Esophagus squamous epithelium (tissue), 5 donors: ENCODE data around the gene CXCR1. TPM values are rescaled to one million over a fixed set of nuclear protein-coding genes. Genes with fewer than 3 reads are reported as not detected.

Experiments
- DNase-seq: peaks from one replicate; lab custom pipeline; 2025; lab: John Stamatoyannopoulos, UW
- H3K27ac ChIP-seq, 4 donors: fragments of 200-600 bp; sonication (generic); one replicate each; pipeline ENCODE4 v1.5.1; 2016 to 2019; ENCODE audit warnings: mild to moderate bottlenecking in 1 of 4
- H3K27me3 ChIP-seq, 4 donors: fragments of 200-600 bp; sonication (generic); 1 replicate in 3 of 4; 2 replicates in 1 of 4; pipeline versions ENCODE4 v1.5.1 to v1.6.0; 2017 to 2021; ENCODE audit warnings: antibody characterized with exemption in 1 of 4
- H3K36me3 ChIP-seq, 3 donors: fragments of 200-600 bp; sonication (generic); one replicate each; pipeline ENCODE4 v1.5.1; 2016 to 2019
- H3K4me1 ChIP-seq, 3 donors: fragments of 200-600 bp; sonication (generic); one replicate each; pipeline ENCODE4 v1.5.1; 2017 to 2019
- H3K4me3 ChIP-seq, 4 donors: fragments of 200-600 bp; sonication (generic); 1 replicate in 3 of 4; 2 replicates in 1 of 4; pipeline ENCODE4 v1.5.1; 2016 to 2019; ENCODE audit warnings: mild to moderate bottlenecking in 2 of 4, moderate library complexity in 1 of 4
- H3K9me3 ChIP-seq, 3 donors: fragments of 200-600 bp; sonication (generic); one replicate each; pipeline ENCODE4 v1.5.1; 2016 to 2019
- CTCF ChIP-seq, 6 experiments: fragments of 450-650 bp in 4 of 6; fragments of 200-600 bp in 2 of 6; sonication (generic) in 2 of 6; IDR thresholded peaks; one replicate each; pipeline ENCODE4 v1.5.1; 2016 to 2019; ENCODE audit warnings: antibody characterized with exemption in 6 of 6, mild to moderate bottlenecking in 4 of 6, moderate library complexity in 4 of 6
- POLR2A ChIP-seq, 4 donors: fragments of 450-650 bp; IDR thresholded peaks; one replicate each; pipeline ENCODE4 v1.6.1; 2017; ENCODE audit warnings: antibody characterized with exemption in 4 of 4, mild to moderate bottlenecking in 4 of 4, moderate library complexity in 3 of 4
- WGBS, 2 donors: methylation state at CpG; one replicate each; pipeline ENCODE4 v1.1.5; 2018; 5-methylcytosine and 5-hydroxymethylcytosine counted together
- intact Hi-C: fragments of 100-400 bp; cut with DNase I; formaldehyde crosslinking; loops from one replicate; pipeline ENCODE4 v1.15.0; 2022
- total RNA-seq, 4 donors: library from RNA; depleted of rRNA; stranded (reverse); fragments of >200 nt; gene quantifications; one replicate each; pipeline ENCODE4 v1.1.0, GENCODE V29; 2016
- donor health status: DM: yes; HTN: yes; CAD: no.

CXCR1 gene
- total RNA-seq, 4 donors from 2014 or later = 1.3 TPM; not detected in 3

- H3K9me3 ChIP-seq = no peaks in the 10 kb centered on the region
- 78 to 79% methylated on average over 4 of the region's 4 CpGs for WGBS, 2 donors
- TF ChIP-seq CTCF (IDR thresholded peaks at IDR 0.05) = no peak
- no peak for TF ChIP-seq POLR2A (IDR thresholded peaks at IDR 0.05)
- no peak overlapping the region for H3K27ac ChIP-seq
- peaks cover 0 to 11% (median 0%) of the 10 kb centered on the region in 4 donors for H3K27me3 ChIP-seq
- no peaks in the 10 kb centered on the region for H3K4me1 ChIP-seq
- no peaks in the 10 kb centered on the region for H3K36me3 ChIP-seq
- H3K4me3 ChIP-seq = no peak overlapping the region
- intact Hi-C loops = no loop called here
- DNase-seq = no peak
These were observed 30.2 kb upstream of the CXCR1 start for GRCh38 chr2:218196974-218197373.

GRCh38 chr2:218194880-218195279 lies 28.1 kb upstream of the CXCR1 start:
- TF ChIP-seq POLR2A (IDR thresholded peaks at IDR 0.05) (no peak), CTCF (IDR thresholded peaks at IDR 0.05) (no peak)
- no peak for DNase-seq
- H3K27me3 ChIP-seq = peaks cover 0 to 11% (median 0%) of the 10 kb centered on the region in 4 donors
- H3K36me3 ChIP-seq = no peaks in the 10 kb centered on the region
- intact Hi-C loops = no loop called here
- 80 to 89% methylated on average over 3 of the region's 3 CpGs for WGBS, 2 donors
- no peak overlapping the region for H3K4me3 ChIP-seq
- H3K4me1 ChIP-seq = no peaks in the 10 kb centered on the region
- no peaks in the 10 kb centered on the region for H3K9me3 ChIP-seq
- H3K27ac ChIP-seq = no peak overlapping the region

DNA sequence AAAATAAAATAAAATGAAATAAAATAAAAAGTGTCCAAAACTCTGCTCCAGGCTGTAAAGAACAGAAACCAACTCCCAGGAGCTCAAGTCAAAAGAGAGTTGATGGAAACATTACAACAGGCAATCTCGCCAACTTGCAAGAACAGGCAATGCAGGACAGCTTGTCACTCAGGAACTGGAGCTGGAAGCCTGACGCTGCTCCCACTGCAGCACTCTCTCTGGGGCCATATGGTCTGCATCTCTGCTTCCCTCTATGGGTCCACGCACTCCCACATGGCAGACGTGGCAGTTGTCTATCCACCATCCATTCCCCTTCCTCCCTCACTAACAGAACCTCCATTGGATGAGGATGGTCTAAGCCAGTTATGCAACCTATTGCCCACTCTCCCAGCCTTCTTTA lies 26.9 kb upstream of the CXCR1 start:
- Histone ChIP-seq H3K27me3 (peaks cover 0 to 5% (median 0%) of the 10 kb centered on the region in 4 donors), H3K4me1 (no peaks in the 10 kb centered on the region), H3K36me3 (no peaks in the 10 kb centered on the region), H3K9me3 (no peaks in the 10 kb centered on the region), H3K27ac (no peak overlapping the region), H3K4me3 (no peak overlapping the region)
- no peak for TF ChIP-seq POLR2A (IDR thresholded peaks at IDR 0.05)
- TF ChIP-seq CTCF (IDR thresholded peaks at IDR 0.05) = no peak
- WGBS, 2 donors = 67 to 84% methylated on average over 4 of the region's 4 CpGs
- intact Hi-C loops = no loop called here
- DNase-seq = no peak

DNA sequence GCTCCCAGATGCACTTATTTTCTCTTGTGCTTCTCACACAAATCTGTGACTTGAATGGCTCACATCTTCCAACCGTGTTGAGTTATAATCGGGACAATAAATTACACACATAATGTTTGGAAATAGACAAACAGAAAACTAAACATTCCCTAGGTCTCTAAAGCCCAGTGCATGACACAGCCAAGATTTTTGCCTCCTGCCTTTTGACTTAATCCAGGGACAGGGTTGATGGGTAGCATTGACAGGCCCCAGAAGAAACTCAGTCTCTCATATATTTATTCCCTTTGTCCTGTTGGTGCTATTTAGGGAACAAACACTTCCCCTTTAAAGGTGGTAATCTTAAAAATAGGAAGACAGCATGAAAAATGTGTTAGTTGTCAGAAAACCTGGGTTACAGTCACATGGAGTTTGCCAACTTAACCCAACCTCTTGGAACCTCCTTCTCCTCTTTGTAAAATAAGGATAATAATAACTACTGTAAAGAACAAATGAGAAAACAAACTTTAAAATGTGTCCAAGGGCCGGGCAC lies 26.2 kb upstream of the CXCR1 start:
- TF ChIP-seq CTCF (IDR thresholded peaks at IDR 0.05) (no peak), POLR2A (IDR thresholded peaks at IDR 0.05) (no peak)
- DNase-seq = no peak
- intact Hi-C loops = no loop called here
- no peaks in the 10 kb centered on the region for H3K36me3 ChIP-seq
- no peak overlapping the region for H3K27ac ChIP-seq
- H3K27me3 ChIP-seq = no peaks in the 10 kb centered on the region
- no peak overlapping the region for H3K4me3 ChIP-seq
- H3K9me3 ChIP-seq = no peaks in the 10 kb centered on the region
- 60 to 77% methylated on average over 3 of the region's 3 CpGs for WGBS, 2 donors
- H3K4me1 ChIP-seq = no peaks in the 10 kb centered on the region

DNA sequence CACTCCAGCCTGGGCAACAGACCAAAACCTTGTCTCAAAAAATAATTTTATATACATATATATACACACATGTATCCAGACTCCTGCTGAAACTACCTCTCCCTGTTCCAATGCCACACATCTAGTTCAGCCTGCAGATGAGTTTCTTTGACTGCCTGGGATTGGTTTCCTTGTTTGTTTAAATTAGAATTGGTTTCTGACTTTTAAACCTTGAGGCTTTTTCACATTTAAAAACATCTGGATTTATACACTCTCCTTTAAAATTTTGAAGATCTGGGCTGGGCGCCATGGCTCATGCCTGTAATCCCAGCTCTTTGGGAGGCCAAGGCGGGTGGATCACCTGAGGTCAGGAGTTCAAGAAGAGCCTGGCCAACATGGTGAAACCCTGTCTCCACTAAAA lies 21.8 kb upstream of the CXCR1 start:
- no peak for DNase-seq
- WGBS, 2 donors = 83% methylated on average over 2 of the region's 2 CpGs; no CpG with 5 or more reads in 1 of the 2 donors
- intact Hi-C loops = loop anchor here (5.0 kb wide), 1 partner anchor 69 kb away; no protein-coding TSS in a partner anchor

More for the DNA sequence above, 21.8 kb upstream of the CXCR1 start:
- no peak overlapping the region for H3K4me3 ChIP-seq
- H3K9me3 ChIP-seq = no peaks in the 10 kb centered on the region
- H3K36me3 ChIP-seq = no peaks in the 10 kb centered on the region
- peaks cover 0 to 15% (median 7%) of the 10 kb centered on the region in 3 donors for H3K4me1 ChIP-seq
- no peak overlapping the region for H3K27ac ChIP-seq
- TF ChIP-seq POLR2A (IDR thresholded peaks at IDR 0.05) = no peak
- no peak for TF ChIP-seq CTCF (IDR thresholded peaks at IDR 0.05)
- no peaks in the 10 kb centered on the region for H3K27me3 ChIP-seq
